Endothelial cell of umbilical vein (primary cell): ENCODE results near the gene CIB4. TPM values are rescaled to one million over a fixed set of nuclear protein-coding genes. Genes with fewer than 3 reads are reported as not detected.

ENCODE experiments used
- BruUV-seq: library from RNA; stranded (reverse); fragments of 400-500 nt; replicated peaks from 2 replicates; lab custom pipeline; 2021; lab: Mats Ljungman, UMichigan
- CTCF ChIA-PET: fragments of 300-600, 350-600 bp; sonication (Branson Sonifier 250); formaldehyde crosslinking; loops from one replicate; lab custom pipeline; 2021; ENCODE audit warnings: antibody characterized with exemption, inconsistent platforms; lab: Charles Lee
- POLR2A ChIA-PET: fragments of 300-600, 350-600 bp; sonication (Branson Sonifier 250); formaldehyde crosslinking; loops from one replicate; lab custom pipeline; 2021; ENCODE audit warnings: antibody characterized with exemption, inconsistent platforms; lab: Charles Lee
- DNase-seq: peaks from one replicate; pipeline ENCODE4 v3.0.0-alpha.2; 2011; ENCODE audit warnings: low read depth, low spot score
- FAIRE-seq: peaks from 2 replicates; lab custom pipeline; 2011; peaks lifted over from hg19 to GRCh38; lab: Jason Lieb, UNC
- H2AFZ ChIP-seq: 2 replicates; pipeline ENCODE4 v1.6.0; 2012; ENCODE audit warnings: low read depth, low read length, control low read depth, inconsistent platforms
- H3K27ac ChIP-seq: 2 replicates; pipeline ENCODE4 v1.5.1; 2011; ENCODE audit warnings: low read depth, mild to moderate bottlenecking, control low read depth, low read length, moderate library complexity; ENCODE audit not compliant: insufficient read depth
- H3K27me3 ChIP-seq, 2 experiments: 2 replicates each; pipeline versions ENCODE4 v1.6.0 to v1.6.1; 2011; ENCODE audit warnings: low read length in 2 of 2, mixed read lengths in 1 of 2; ENCODE audit not compliant: control insufficient read depth in 2 of 2, insufficient read depth in 2 of 2
- H3K36me3 ChIP-seq, 2 experiments: 2 replicates in 1 of 2; 3 replicates in 1 of 2; pipeline ENCODE4 v1.5.1; 2011; ENCODE audit warnings: low read length in 2 of 2, mild to moderate bottlenecking in 1 of 2, moderate library complexity in 1 of 2; ENCODE audit not compliant: control insufficient read depth in 2 of 2, insufficient read depth in 2 of 2; ENCODE audit errors: extremely low read depth in 1 of 2
- H3K4me1 ChIP-seq: 3 replicates; pipeline ENCODE4 v1.5.1; 2011; ENCODE audit warnings: mild to moderate bottlenecking, low read length; ENCODE audit not compliant: control insufficient read depth, insufficient read depth; ENCODE audit errors: extremely low read depth
- H3K4me2 ChIP-seq: 2 replicates; pipeline ENCODE4 v1.6.1; 2011; ENCODE audit warnings: low read length, control low read depth, mixed read lengths; ENCODE audit not compliant: insufficient read depth
- H3K4me3 ChIP-seq, 3 experiments: fragments of 200-600 bp in 1 of 3; sonication (generic), shearing (Covaris generic) in 1 of 3; replicated peaks in 1 of 3; 2 replicates each; pipeline ENCODE4 v1.5.1; 2011 to 2016; ENCODE audit warnings: control low read depth in 3 of 3, low read length in 3 of 3, mild to moderate bottlenecking in 2 of 3, inconsistent platforms in 1 of 3, low read depth in 1 of 3, moderate library complexity in 1 of 3; ENCODE audit not compliant: insufficient read depth in 1 of 3
- H3K79me2 ChIP-seq: 2 replicates; pipeline ENCODE4 v1.6.0; 2012; ENCODE audit warnings: low read length, inconsistent platforms; ENCODE audit not compliant: control insufficient read depth, insufficient read depth
- H3K9ac ChIP-seq: replicated peaks from 2 replicates; pipeline ENCODE3; 2011; ENCODE audit warnings: low read length, control low read depth; ENCODE audit not compliant: insufficient read depth; ENCODE audit errors: extremely low read depth
- H3K9me1 ChIP-seq: replicated peaks from 3 replicates; pipeline ENCODE4 v1.6.0; 2011; ENCODE audit warnings: mild to moderate bottlenecking, low read length; ENCODE audit not compliant: control insufficient read depth, insufficient read depth; ENCODE audit errors: extremely low read depth
- H3K9me3 ChIP-seq: replicated peaks from 2 replicates; pipeline ENCODE4 v1.5.1; 2012; ENCODE audit warnings: low read length, inconsistent platforms; ENCODE audit not compliant: control insufficient read depth, insufficient read depth
- H4K20me1 ChIP-seq: replicated peaks from 2 replicates; pipeline ENCODE3; 2011; ENCODE audit warnings: mild to moderate bottlenecking, low read length; ENCODE audit not compliant: control insufficient read depth, insufficient read depth; ENCODE audit errors: extremely low read depth
- EZH2 ChIP-seq: IDR thresholded peaks from 2 replicates; pipeline ENCODE4 v1.6.1; 2012; ENCODE audit warnings: borderline replicate concordance, low read depth, mild to moderate bottlenecking, moderate library complexity, low read length, inconsistent platforms; ENCODE audit not compliant: severe bottlenecking
- FOS ChIP-seq: IDR thresholded peaks from 2 replicates; pipeline ENCODE4 v1.6.1; 2011; ENCODE audit warnings: mild to moderate bottlenecking, low read length, moderate library complexity, borderline replicate concordance; ENCODE audit not compliant: insufficient read depth
- JUN ChIP-seq: IDR thresholded peaks from 2 replicates; pipeline ENCODE4 v1.6.1; 2011; ENCODE audit warnings: borderline replicate concordance, low read depth; ENCODE audit not compliant: insufficient read length, insufficient read depth
- MYC ChIP-seq: IDR thresholded peaks from one replicate; pipeline ENCODE4 v1.6.1; 2011; ENCODE audit warnings: mild to moderate bottlenecking, low read depth, low read length
- POLR2AphosphoS5 ChIP-seq: IDR thresholded peaks from 2 replicates; pipeline ENCODE4 v1.6.1; 2012; ENCODE audit warnings: low read depth, mild to moderate bottlenecking, control low read depth, low read length, moderate library complexity; ENCODE audit not compliant: insufficient read depth
- dilution Hi-C: fragments of 300-500 bp; cut with MboI; formaldehyde crosslinking; loops from one replicate; pipeline ENCODE4 v1.15.0; 2019; ENCODE audit warnings: low sequenced_read_pairs; ENCODE audit not compliant: extremely low pct_ligation_motif_present
- intact Hi-C: fragments of 100-400 bp; cut with micrococcal nuclease; formaldehyde crosslinking; loops from one replicate; pipeline ENCODE4 v1.10.0; 2022
- polyA plus RNA-seq, 4 experiments: library from polyadenylated mRNA; depleted of rRNA in 3 of 4; stranded (reverse) in 3 of 4; unstranded in 1 of 4; fragments of >200 nt; gene quantifications; 2 replicates each; pipeline versions ENCODE4 v1.2.1 to v1.2.3, GENCODE V29; 2011 to 2012; ENCODE audit warnings: missing spikeins in 1 of 4
- total RNA-seq: library from RNA; stranded (reverse); gene quantifications from 2 replicates; pipeline ENCODE4 v1.2.3, GENCODE V29; 2021

The CIB4 gene
- total and polyA plus RNA-seq, 2 donors (not counting 3 experiments of a cell fraction or from before 2014, with no cell fraction given): not detected

- dilution Hi-C loops: no loop called here
- no TSS peak for BruUV-seq
- Histone ChIP-seq H3K27me3 (peaks cover 0 to 6% of the 10 kb centered on the region in 2 experiments), H3K4me2 (no peak overlapping the region), H3K9me3 (no peaks in the 10 kb centered on the region), H3K27ac (no peak overlapping the region), H3K4me3 (no peak overlapping the region), H3K4me1 (no peaks in the 10 kb centered on the region), H2AFZ (no peak overlapping the region), H3K36me3 (no peaks in the 10 kb centered on the region), H3K9me1 (no peaks in the 10 kb centered on the region), H4K20me1 (no peaks in the 10 kb centered on the region), H3K9ac (no peak overlapping the region), H3K79me2 (no peaks in the 10 kb centered on the region)
- ChIA-PET CTCF (interaction anchor here (0.5 to 3.5 kb wide), 16 partner anchors 9 to 383 kb away, joined by 3 to 35 read pairs (median 5); a partner anchor contains a TSS), POLR2A (no interaction called here)
- no peak for TF ChIP-seq MYC
- TF ChIP-seq FOS: no peak
- no peak for FAIRE-seq
- DNase-seq: no peak
- intact Hi-C loops: loop anchor here (1.0 to 5.0 kb wide), 2 partner anchors 46 to 75 kb away; no protein-coding TSS in a partner anchor
Observed at GRCh38 chr2:26578581-26578980, 62.6 kb downstream of the CIB4 start.

- POLR2A ChIA-PET: no interaction called here
- DNase-seq: no peak
- H3K27ac ChIP-seq: no peak overlapping the region
- dilution Hi-C loops (no loop called here), intact Hi-C loops (loop anchor here (1.0 to 5.0 kb wide), 2 partner anchors 46 to 75 kb away; no protein-coding TSS in a partner anchor)
- H3K9me3 ChIP-seq: no peaks in the 10 kb centered on the region
- CTCF ChIA-PET: interaction anchor here (0.7 to 3.5 kb wide), 44 partner anchors 9 to 725 kb away, joined by 3 to 35 read pairs (median 4); partner anchors contain the start of gene CENPA
- no peaks in the 10 kb centered on the region for H3K9me1 ChIP-seq
- H3K4me2 ChIP-seq: no peak overlapping the region
- peaks cover 0 to 6% of the 10 kb centered on the region in 2 experiments for H3K27me3 ChIP-seq
- no peaks in the 10 kb centered on the region for H3K4me1 ChIP-seq
- H3K79me2 ChIP-seq: no peaks in the 10 kb centered on the region
- no peak overlapping the region for H3K9ac ChIP-seq
- H3K4me3 ChIP-seq: no peak overlapping the region
- no peak for FAIRE-seq
- H2AFZ ChIP-seq: no peak overlapping the region
- TF ChIP-seq JUN (no peak), POLR2AphosphoS5 (no peak), FOS (no peak), EZH2 (no peak)
- no peaks in the 10 kb centered on the region for H3K36me3 ChIP-seq
- BruUV-seq: no TSS peak
- no peaks in the 10 kb centered on the region for H4K20me1 ChIP-seq
Observed at GRCh38 chr2:26578113-26578458, 63.1 kb downstream of the CIB4 start.
